Nephron (organoid): ENCODE measurements around the gene GOLGA6B.
A peak's percentile ranks its signal among the peaks of the same experiment; 100 is the strongest.
"Not testable (repeated sequence)": the region's sequence is repeated elsewhere in the genome, so short reads cannot be mapped to it uniquely, and the experiment has no call there.

Experiments
- H3K27ac Mint-ChIP-seq, 3 experiments: 2 replicates each; pipeline ENCODE4 v1.8.0; 2020; ENCODE audit warnings: mixed read lengths in 3 of 3, mild to moderate bottlenecking in 2 of 3, moderate library complexity in 1 of 3
- H3K27me3 Mint-ChIP-seq: 2 replicates; pipeline ENCODE4 v1.8.0; 2021; ENCODE audit warnings: low read depth, mild to moderate bottlenecking, moderate library complexity, mixed read lengths
- H3K36me3 Mint-ChIP-seq: 2 replicates; pipeline ENCODE4 v1.8.0; 2020; ENCODE audit warnings: low read depth, mixed read lengths
- H3K4me1 Mint-ChIP-seq: 2 replicates; pipeline ENCODE4 v1.8.0; 2020; ENCODE audit warnings: mixed read lengths
- H3K4me3 Mint-ChIP-seq, 3 experiments: 2 replicates each; pipeline ENCODE4 v1.8.0; 2020; ENCODE audit warnings: mild to moderate bottlenecking in 3 of 3, mixed read lengths in 3 of 3, moderate library complexity in 2 of 3
- H3K9me3 Mint-ChIP-seq: 2 replicates; pipeline ENCODE4 v1.8.0; 2020; ENCODE audit warnings: mixed read lengths
- CTCF ChIP-seq, 3 experiments: fragments of 200-600 bp; sonication (generic); IDR thresholded peaks; one replicate each; pipeline ENCODE4 v1.5.0; 2021; ENCODE audit warnings: antibody characterized with exemption in 3 of 3; ENCODE audit not compliant: unreplicated experiment in 3 of 3

GOLGA6B gene

GRCh38 chr15:72616491-72617210, 37.8 kb upstream of the GOLGA6B start:
- Mint-ChIP-seq H3K27ac (no peak overlapping the region), H3K4me1 (no peaks in the 10 kb centered on the region), H3K36me3 (no peaks in the 10 kb centered on the region), H3K27me3 (no peaks in the 10 kb centered on the region), H3K4me3 (no peak overlapping the region), H3K9me3 (no peaks in the 10 kb centered on the region)
- TF ChIP-seq CTCF (IDR thresholded peaks at IDR 0.05; ENCODE audit: unreplicated experiment in 3 of 3) = no peak

DNA sequence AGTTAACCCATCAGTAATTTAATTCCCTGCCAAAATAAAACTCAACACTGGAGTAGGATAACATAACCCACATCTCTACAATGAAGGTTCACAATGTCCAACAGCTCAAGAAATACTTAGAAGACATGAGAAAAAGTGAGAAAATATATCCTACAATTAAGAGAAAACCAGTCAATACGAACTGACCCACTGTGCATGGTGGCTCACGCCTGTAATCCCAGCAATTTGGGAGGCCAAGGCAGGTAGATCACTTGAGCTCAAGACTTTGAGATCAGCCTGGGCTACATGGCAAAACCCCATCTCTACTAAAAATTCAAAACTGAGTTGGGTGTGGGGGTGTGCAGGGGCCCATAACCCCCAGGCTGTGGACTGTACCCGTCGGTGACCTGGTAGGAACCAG, 30.6 kb upstream of the GOLGA6B start:
- H3K36me3 Mint-ChIP-seq, H3K4me1 Mint-ChIP-seq, H3K4me3 Mint-ChIP-seq, H3K27me3 Mint-ChIP-seq, H3K27ac Mint-ChIP-seq, H3K9me3 Mint-ChIP-seq: not testable (repeated sequence)

DNA sequence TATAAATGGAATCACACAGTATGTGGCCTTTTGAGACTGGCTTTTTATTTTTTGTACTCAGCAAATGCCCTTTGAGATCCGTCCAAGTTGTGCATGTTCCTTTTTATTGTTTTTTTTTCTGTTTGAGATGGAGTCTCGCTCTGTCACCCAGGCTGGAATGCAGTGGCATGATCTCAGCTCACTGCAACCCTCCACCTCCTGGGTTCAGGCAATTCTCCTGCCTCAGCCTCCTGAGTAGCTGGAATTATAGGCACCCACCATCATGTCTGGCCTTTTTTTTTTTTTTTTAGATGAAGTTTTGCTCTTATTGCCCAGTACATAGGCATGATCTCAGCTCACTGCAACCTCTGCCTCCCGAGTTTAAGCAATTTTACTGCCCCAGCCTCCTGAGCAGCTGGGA, 28.3 kb upstream of the GOLGA6B start:
- not testable (repeated sequence) for H3K4me1 Mint-ChIP-seq, H3K27ac Mint-ChIP-seq, H3K9me3 Mint-ChIP-seq, H3K36me3 Mint-ChIP-seq, H3K27me3 Mint-ChIP-seq, H3K4me3 Mint-ChIP-seq

DNA sequence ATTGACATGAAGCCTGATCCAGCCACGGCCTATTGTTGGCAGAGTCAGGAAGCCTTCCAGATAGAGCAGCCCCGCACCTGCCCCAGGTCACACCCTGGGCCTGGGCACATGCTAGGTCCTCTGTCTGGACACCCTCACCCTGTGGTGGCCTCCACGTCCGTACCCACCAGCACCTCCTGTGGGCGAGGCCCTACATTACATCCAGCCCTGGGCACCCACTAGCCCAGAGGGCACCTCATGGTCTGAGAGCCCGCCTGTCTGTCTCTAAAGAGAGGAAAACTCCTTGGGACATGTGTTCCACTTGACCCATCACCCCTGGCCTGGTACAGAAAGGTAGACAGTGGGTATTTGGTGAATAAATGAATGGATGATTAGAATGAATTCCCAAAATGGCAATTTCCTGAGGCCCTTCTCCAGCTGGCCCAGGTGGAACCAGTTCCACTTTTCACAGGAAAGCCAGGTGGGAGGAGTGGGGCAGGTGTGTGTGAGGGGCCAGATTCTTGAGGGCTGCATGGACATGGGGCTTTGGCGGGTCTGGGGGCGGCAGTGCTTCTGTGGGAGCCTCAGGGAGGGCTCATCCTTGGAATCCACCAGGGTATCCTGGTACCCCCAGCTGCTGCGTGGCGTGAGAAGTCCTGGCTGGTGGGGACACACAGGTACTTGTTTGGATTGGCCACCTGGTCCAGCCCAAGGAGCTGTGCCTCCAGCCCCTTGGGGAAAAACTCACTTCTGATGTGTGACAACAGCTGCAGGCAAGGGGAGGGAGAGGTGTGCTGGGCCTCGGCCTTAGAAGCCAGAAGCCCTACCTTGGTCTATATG, 26.0 kb upstream of the GOLGA6B start:
- not testable (repeated sequence) for H3K4me3 Mint-ChIP-seq, H3K27me3 Mint-ChIP-seq, H3K4me1 Mint-ChIP-seq, H3K36me3 Mint-ChIP-seq, H3K9me3 Mint-ChIP-seq, H3K27ac Mint-ChIP-seq

- not testable (repeated sequence) for H3K36me3 Mint-ChIP-seq, H3K9me3 Mint-ChIP-seq, H3K4me1 Mint-ChIP-seq, H3K27me3 Mint-ChIP-seq, H3K27ac Mint-ChIP-seq, H3K4me3 Mint-ChIP-seq
Measured at GRCh38 chr15:72629068-72629570, 25.4 kb upstream of the GOLGA6B start.

DNA sequence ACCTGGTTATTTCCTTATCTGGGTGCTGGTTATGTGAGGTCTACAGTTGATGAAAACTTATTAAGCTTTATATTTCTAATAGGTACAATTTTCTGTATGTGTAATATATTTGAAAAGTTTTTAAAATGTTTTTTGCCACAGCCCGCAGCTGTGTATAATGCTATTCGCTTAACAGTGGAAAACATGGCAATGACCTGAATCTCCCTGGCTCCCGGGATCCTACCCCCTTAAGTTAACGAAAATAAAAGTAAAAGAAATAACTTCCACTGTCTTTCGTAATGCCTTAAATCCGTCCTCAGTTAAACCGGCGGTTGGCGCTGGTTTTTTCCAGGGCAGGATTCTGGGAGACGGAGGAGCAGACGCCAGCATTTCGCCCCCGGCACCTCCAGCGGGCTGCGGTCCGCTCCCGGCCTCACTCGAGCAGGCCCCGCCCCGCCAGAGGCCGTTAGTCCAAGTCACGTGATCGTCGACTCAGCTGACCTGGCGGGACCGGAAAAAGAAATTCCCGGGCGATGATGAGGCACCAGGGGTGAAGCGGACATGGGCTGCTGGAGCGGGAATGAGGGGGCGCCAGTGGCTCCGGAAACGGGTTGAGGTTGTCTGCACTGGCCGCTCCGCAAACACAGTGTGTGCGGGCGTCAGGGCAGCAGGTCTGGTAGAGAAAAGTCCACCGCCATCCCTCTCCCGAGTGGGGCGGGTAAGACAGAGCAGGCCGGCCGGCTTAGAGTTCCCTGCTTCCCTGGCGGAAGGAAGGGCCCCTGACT, 17.8 kb upstream of the GOLGA6B start:
- not testable (repeated sequence) for H3K9me3 Mint-ChIP-seq, H3K4me1 Mint-ChIP-seq, H3K36me3 Mint-ChIP-seq, H3K27me3 Mint-ChIP-seq, H3K27ac Mint-ChIP-seq
- peak overlapping the region in 1 of 3 experiments; percentile 38 for H3K4me3 Mint-ChIP-seq

GRCh38 chr15:72639759-72640483, 14.6 kb upstream of the GOLGA6B start:
- not testable (repeated sequence) for H3K27me3 Mint-ChIP-seq, H3K4me3 Mint-ChIP-seq, H3K9me3 Mint-ChIP-seq, H3K36me3 Mint-ChIP-seq, H3K4me1 Mint-ChIP-seq, H3K27ac Mint-ChIP-seq

- not testable (repeated sequence) for H3K4me1 Mint-ChIP-seq, H3K9me3 Mint-ChIP-seq, H3K27ac Mint-ChIP-seq, H3K27me3 Mint-ChIP-seq, H3K36me3 Mint-ChIP-seq, H3K4me3 Mint-ChIP-seq
Measured at GRCh38 chr15:72642271-72642670, 12.2 kb upstream of the GOLGA6B start.

GRCh38 chr15:72648631-72649253, 5.8 kb upstream of the GOLGA6B start:
- H3K9me3 Mint-ChIP-seq, H3K27me3 Mint-ChIP-seq: not testable (repeated sequence)

DNA sequence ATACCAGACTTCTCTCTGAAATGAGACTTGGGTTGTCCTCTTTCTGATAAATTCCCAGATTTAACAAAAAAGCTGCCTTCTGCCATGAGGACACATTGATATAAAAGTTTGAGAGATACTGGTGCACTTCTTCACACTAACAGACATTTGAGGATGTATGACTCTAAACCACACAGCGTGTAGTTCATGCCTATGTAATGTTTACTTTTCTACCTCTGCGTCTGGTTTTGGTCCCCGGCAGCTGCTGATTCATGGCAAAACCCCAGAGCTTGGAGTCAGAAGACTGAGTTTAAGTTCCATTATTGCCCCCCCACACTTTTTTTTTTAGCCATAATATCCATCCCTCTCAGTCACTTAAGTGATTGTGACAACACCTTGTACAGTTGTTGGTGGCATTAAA, 1.5 kb downstream of the GOLGA6B start:
- not testable (repeated sequence) for H3K4me3 Mint-ChIP-seq, H3K27ac Mint-ChIP-seq, H3K27me3 Mint-ChIP-seq, H3K4me1 Mint-ChIP-seq, H3K9me3 Mint-ChIP-seq, H3K36me3 Mint-ChIP-seq

More at GRCh38 chr15:72648631-72649253, 5.8 kb upstream of the GOLGA6B start:
- H3K4me3 Mint-ChIP-seq, H3K36me3 Mint-ChIP-seq, H3K4me1 Mint-ChIP-seq, H3K27ac Mint-ChIP-seq: not testable (repeated sequence)

- not testable (repeated sequence) for H3K27ac Mint-ChIP-seq, H3K4me3 Mint-ChIP-seq, H3K4me1 Mint-ChIP-seq, H3K9me3 Mint-ChIP-seq, H3K27me3 Mint-ChIP-seq, H3K36me3 Mint-ChIP-seq
Measured at GRCh38 chr15:72661081-72661480, 6.6 kb downstream of the GOLGA6B start.

DNA sequence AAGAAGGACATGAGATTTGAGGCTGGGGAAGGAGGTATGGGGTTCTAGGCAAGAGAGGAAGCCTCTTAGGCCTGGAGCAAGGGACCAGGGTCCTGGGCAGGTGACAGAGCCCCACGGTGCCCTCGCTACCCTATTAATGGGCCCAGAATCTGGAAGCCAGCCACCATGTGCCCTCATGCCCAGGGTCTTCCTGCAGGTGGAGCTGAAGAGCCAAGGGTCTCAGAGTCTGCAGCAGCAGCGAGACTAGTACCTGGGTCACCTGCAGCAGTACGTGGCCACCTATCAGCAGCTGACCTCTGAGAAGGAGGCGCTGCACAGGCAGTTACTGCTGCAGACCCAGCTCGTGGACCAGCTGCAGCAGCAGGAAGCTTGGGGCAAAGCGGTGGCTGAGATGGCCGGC, 9.4 kb downstream of the GOLGA6B start:
- H3K27ac Mint-ChIP-seq, H3K4me1 Mint-ChIP-seq, H3K9me3 Mint-ChIP-seq, H3K4me3 Mint-ChIP-seq, H3K36me3 Mint-ChIP-seq, H3K27me3 Mint-ChIP-seq: not testable (repeated sequence)

DNA sequence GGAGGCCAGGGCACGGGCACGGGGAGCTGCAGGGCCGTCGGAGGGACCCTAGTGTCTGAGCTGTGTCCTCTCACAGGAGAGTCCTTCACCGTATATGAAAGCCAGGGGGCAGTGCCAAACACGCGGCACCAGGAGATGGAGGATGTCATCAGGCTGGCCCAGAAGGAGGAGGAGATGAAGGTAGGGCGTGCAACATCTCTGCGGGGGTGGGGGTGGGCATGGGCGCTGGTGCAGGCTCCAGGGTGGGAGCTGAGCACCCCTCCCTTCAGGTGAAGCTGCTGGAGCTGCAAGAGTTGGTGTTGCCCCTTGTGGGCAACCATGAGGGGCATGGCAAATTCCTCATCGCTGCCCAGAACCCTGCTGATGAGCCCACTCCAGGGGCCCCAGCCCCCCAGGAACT, 11.2 kb downstream of the GOLGA6B start:
- H3K4me1 Mint-ChIP-seq, H3K27me3 Mint-ChIP-seq, H3K9me3 Mint-ChIP-seq, H3K4me3 Mint-ChIP-seq, H3K27ac Mint-ChIP-seq, H3K36me3 Mint-ChIP-seq: not testable (repeated sequence)
